ENCODE data around the gene TSHZ2. TPM values are rescaled to one million over a fixed set of nuclear protein-coding genes. Genes with fewer than 3 reads are reported as not detected.

The TSHZ2 gene
- total and polyA plus RNA-seq, 5 donors from 2014 or later: 1.00 to 41.7 (median 2.1) TPM

DNA sequence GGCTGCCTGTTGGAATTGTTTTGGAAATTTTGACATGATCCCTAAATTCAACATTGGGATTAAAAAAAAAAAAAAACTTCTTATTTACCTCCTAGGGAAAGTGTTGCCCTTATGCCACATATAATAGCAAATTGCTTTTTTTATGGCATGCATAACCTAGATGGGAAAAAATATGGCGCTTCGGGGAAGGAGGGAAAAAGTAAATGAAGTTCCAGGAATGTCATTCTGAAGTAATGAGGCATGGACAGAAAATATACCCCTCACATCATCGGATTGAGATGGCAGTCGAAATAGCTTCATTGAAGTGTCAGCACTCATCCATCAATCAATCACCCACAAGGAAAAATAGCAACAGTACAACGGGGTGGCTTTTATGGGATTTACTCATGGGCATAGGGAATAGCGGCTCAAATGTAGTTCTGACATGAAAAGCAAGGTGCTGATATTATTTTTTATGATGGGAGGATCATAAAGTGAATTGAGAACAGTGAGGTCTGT lies 516.7 kb downstream of the TSHZ2 start:
- no peaks in the 10 kb centered on the region for H3K27me3 Mint-ChIP-seq
- Histone ChIP-seq H3K4me1 (ENCODE audit: control insufficient read depth, insufficient read depth, low read length, poor library complexity, severe bottlenecking) (no peaks in the 10 kb centered on the region), H3K36me3 (ENCODE audit: control insufficient read depth, insufficient read depth, low read length) (no peaks in the 10 kb centered on the region), H3K27me3 (ENCODE audit: control insufficient read depth, insufficient read depth, low read length) (no peaks in the 10 kb centered on the region), H3K4me3 (ENCODE audit: low read depth, low read length) (no peak overlapping the region), H3K27ac (ENCODE audit: insufficient read depth, low read length, poor library complexity, severe bottlenecking) (no peak overlapping the region), H3K9me3 (ENCODE audit: control insufficient read depth in 2 of 2, low read length in 2 of 2) (no peaks in the 10 kb centered on the region)
- ATAC-seq (ENCODE audit: low read depth in 2 of 2) (no peak), DNase-seq (no peak)
- H3K4me1 Mint-ChIP-seq: peaks cover 0 to 4% (median 0%) of the 10 kb centered on the region in 4 donors
- no peak overlapping the region for H3K4me3 Mint-ChIP-seq
- H3K36me3 Mint-ChIP-seq: no peaks in the 10 kb centered on the region
- H3K9me3 Mint-ChIP-seq: no peaks in the 10 kb centered on the region
- H3K27ac Mint-ChIP-seq: no peak overlapping the region

DNA sequence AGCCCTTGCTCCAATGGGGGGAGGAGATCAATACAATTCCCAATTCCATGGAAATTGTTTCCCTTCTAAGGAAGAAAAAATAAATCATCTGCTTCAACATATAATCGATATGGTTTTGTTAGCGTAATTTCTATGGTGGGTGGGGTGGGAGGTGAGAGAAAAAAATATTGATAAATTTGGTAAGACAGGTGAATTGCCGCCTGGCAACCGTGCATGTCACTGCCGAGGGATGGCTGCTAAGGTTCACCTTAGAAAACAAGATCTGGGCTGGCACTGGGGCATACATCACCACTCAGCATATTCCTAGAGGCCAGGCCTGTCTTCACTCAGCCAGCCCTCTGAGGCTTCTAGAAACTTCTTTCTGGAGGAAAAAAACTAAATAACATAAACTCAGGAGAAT lies 517.4 kb downstream of the TSHZ2 start:
- ATAC-seq (ENCODE audit: low read depth in 2 of 2) (no peak), DNase-seq (no peak)
- H3K27me3 ChIP-seq (ENCODE audit: control insufficient read depth, insufficient read depth, low read length): no peaks in the 10 kb centered on the region
- Mint-ChIP-seq H3K27me3 (no peaks in the 10 kb centered on the region), H3K9me3 (no peaks in the 10 kb centered on the region), H3K4me1 (peaks cover 0 to 4% (median 0%) of the 10 kb centered on the region in 4 donors), H3K27ac (peak overlapping the region in 1 of 3 donors; percentile 25), H3K36me3 (no peaks in the 10 kb centered on the region), H3K4me3 (no peak overlapping the region)
- no peaks in the 10 kb centered on the region for H3K36me3 ChIP-seq (ENCODE audit: control insufficient read depth, insufficient read depth, low read length)
- H3K27ac ChIP-seq (ENCODE audit: insufficient read depth, low read length, poor library complexity, severe bottlenecking): no peak overlapping the region
- no peaks in the 10 kb centered on the region for H3K4me1 ChIP-seq (ENCODE audit: control insufficient read depth, insufficient read depth, low read length, poor library complexity, severe bottlenecking)
- H3K4me3 ChIP-seq (ENCODE audit: low read depth, low read length): no peak overlapping the region
- no peaks in the 10 kb centered on the region for H3K9me3 ChIP-seq (ENCODE audit: control insufficient read depth in 2 of 2, low read length in 2 of 2)

DNA sequence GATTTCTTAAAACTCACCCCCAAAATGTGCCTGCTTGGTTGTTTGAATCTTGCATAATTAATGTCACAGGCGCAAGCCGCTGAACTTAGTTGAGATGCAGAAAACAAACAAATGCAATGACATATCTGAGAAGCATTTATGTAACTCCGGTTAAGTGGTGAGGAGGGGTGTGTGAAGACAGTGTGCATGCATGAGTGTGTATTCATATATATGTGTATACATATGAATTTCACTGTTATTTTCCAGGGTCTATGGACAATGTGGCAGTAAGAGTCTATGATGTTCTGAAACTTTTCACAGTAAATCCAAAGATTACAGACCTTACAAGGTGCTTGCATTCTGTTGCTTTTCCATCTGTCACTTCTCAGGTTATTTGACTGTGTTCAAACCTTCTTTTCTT lies 518.5 kb downstream of the TSHZ2 start:
- no peaks in the 10 kb centered on the region for H3K36me3 ChIP-seq (ENCODE audit: control insufficient read depth, insufficient read depth, low read length)
- H3K4me3 ChIP-seq (ENCODE audit: low read depth, low read length): no peak overlapping the region
- peaks cover 0 to under 1% (median 0%) of the 10 kb centered on the region in 4 donors for H3K4me1 Mint-ChIP-seq
- H3K27ac Mint-ChIP-seq: no peak overlapping the region
- H3K4me1 ChIP-seq (ENCODE audit: control insufficient read depth, insufficient read depth, low read length, poor library complexity, severe bottlenecking): no peaks in the 10 kb centered on the region
- no peaks in the 10 kb centered on the region for H3K36me3 Mint-ChIP-seq
- H3K9me3 ChIP-seq (ENCODE audit: control insufficient read depth in 2 of 2, low read length in 2 of 2): no peaks in the 10 kb centered on the region
- H3K4me3 Mint-ChIP-seq: no peak overlapping the region
- ATAC-seq (ENCODE audit: low read depth in 2 of 2): no peak
- no peak overlapping the region for H3K27ac ChIP-seq (ENCODE audit: insufficient read depth, low read length, poor library complexity, severe bottlenecking)
- no peaks in the 10 kb centered on the region for H3K27me3 Mint-ChIP-seq
- H3K9me3 Mint-ChIP-seq: no peaks in the 10 kb centered on the region
- no peak for DNase-seq
- H3K27me3 ChIP-seq (ENCODE audit: control insufficient read depth, insufficient read depth, low read length): no peaks in the 10 kb centered on the region

DNA sequence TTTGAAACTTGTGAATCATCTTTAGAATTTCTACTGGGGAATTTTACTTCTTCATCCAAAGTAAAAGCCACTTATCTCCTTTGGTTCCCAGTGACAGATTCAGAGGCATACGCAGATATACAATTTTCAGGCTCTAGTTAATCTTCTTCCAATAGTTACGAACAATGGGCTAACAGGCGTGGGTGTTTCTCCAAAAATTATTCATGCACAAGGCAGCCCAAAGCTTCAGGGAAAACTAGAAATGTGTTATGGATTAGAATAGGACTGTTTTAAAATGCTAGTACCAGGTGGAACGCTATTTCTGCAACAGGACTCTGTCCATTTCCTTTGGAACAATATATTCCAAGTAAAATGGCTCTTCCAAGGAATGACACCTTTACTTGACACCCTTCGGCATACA lies 519.3 kb downstream of the TSHZ2 start:
- Histone ChIP-seq H3K9me3 (ENCODE audit: control insufficient read depth in 2 of 2, low read length in 2 of 2) (no peaks in the 10 kb centered on the region), H3K36me3 (ENCODE audit: control insufficient read depth, insufficient read depth, low read length) (no peaks in the 10 kb centered on the region), H3K4me3 (ENCODE audit: low read depth, low read length) (no peak overlapping the region), H3K27ac (ENCODE audit: insufficient read depth, low read length, poor library complexity, severe bottlenecking) (no peak overlapping the region), H3K4me1 (ENCODE audit: control insufficient read depth, insufficient read depth, low read length, poor library complexity, severe bottlenecking) (no peaks in the 10 kb centered on the region), H3K27me3 (ENCODE audit: control insufficient read depth, insufficient read depth, low read length) (no peaks in the 10 kb centered on the region)
- Mint-ChIP-seq H3K4me1 (no peaks in the 10 kb centered on the region), H3K27ac (peak overlapping the region in 1 of 3 donors; percentile 4), H3K27me3 (no peaks in the 10 kb centered on the region), H3K4me3 (no peak overlapping the region), H3K36me3 (no peaks in the 10 kb centered on the region), H3K9me3 (no peaks in the 10 kb centered on the region)
- DNase-seq (no peak), ATAC-seq (ENCODE audit: low read depth in 2 of 2) (no peak)

DNA sequence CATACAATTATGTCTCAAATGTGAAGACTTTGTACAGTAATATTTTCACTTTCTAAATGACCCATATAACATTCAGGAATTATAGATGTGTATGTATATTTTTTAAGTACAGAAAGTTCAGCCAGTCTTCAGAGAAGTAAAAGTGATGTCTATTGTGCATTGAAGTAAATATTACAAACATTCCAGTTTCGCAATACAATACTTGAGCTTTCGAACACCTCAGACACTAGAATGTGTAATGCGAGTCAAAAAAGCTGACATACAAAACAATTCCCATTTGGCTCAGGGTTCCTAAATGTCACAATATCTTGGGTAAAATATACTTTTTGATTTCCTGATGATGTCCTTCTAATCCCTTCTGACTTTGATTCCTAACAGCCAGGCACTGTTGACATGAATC lies 520.1 kb downstream of the TSHZ2 start:
- ATAC-seq (ENCODE audit: low read depth in 2 of 2) (no peak), DNase-seq (no peak)
- peaks cover 0 to 3% (median 0%) of the 10 kb centered on the region in 7 donors for H3K9me3 Mint-ChIP-seq
- H3K27ac Mint-ChIP-seq: no peak overlapping the region
- no peaks in the 10 kb centered on the region for H3K9me3 ChIP-seq (ENCODE audit: control insufficient read depth in 2 of 2, low read length in 2 of 2)
- H3K36me3 ChIP-seq (ENCODE audit: control insufficient read depth, insufficient read depth, low read length): no peaks in the 10 kb centered on the region
- no peak overlapping the region for H3K4me3 Mint-ChIP-seq
- H3K4me3 ChIP-seq (ENCODE audit: low read depth, low read length): no peak overlapping the region
- H3K4me1 Mint-ChIP-seq: no peaks in the 10 kb centered on the region
- H3K27ac ChIP-seq (ENCODE audit: insufficient read depth, low read length, poor library complexity, severe bottlenecking): no peak overlapping the region
- H3K27me3 ChIP-seq (ENCODE audit: control insufficient read depth, insufficient read depth, low read length): no peaks in the 10 kb centered on the region
- H3K27me3 Mint-ChIP-seq: peaks cover 4% of the 10 kb centered on the region
- no peaks in the 10 kb centered on the region for H3K36me3 Mint-ChIP-seq
- H3K4me1 ChIP-seq (ENCODE audit: control insufficient read depth, insufficient read depth, low read length, poor library complexity, severe bottlenecking): no peaks in the 10 kb centered on the region

DNA sequence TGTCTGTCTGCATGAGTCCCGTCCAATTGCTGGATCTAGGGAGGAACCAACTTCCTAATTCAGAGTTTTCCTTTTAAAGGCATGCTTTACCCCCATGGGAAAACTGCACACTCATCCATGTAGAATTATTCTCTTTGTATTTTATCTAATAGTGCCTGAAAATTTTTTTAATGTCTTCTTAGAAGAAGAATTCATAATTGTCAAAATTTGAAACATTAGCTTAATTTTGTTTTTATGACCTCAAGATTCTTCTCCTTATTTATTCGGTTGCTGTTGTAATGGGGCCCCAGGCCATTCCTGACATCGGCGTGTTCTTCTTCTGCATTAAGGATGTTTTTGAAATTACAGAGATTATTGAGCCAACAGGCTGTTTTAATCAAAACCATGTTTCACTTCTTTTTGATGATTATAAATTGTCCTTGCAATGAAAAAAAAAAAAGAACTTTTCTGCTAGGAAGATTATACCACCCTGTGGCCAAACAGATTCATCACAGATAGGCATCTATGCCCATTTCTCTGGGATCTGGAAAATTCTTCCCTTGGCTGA lies 521.2 kb downstream of the TSHZ2 start:
- H3K36me3 ChIP-seq (ENCODE audit: control insufficient read depth, insufficient read depth, low read length): no peaks in the 10 kb centered on the region
- no peaks in the 10 kb centered on the region for H3K4me1 ChIP-seq (ENCODE audit: control insufficient read depth, insufficient read depth, low read length, poor library complexity, severe bottlenecking)
- no peak overlapping the region for H3K4me3 ChIP-seq (ENCODE audit: low read depth, low read length)
- DNase-seq: no peak
- H3K36me3 Mint-ChIP-seq: no peaks in the 10 kb centered on the region
- H3K4me3 Mint-ChIP-seq: no peak overlapping the region
- H3K9me3 Mint-ChIP-seq: peaks cover 0 to 3% (median 0%) of the 10 kb centered on the region in 7 donors
- H3K27ac Mint-ChIP-seq: no peak overlapping the region
- H3K4me1 Mint-ChIP-seq: no peaks in the 10 kb centered on the region
- H3K27ac ChIP-seq (ENCODE audit: insufficient read depth, low read length, poor library complexity, severe bottlenecking): no peak overlapping the region
- ATAC-seq (ENCODE audit: low read depth in 2 of 2): no peak
- H3K27me3 ChIP-seq (ENCODE audit: control insufficient read depth, insufficient read depth, low read length): no peaks in the 10 kb centered on the region
- H3K9me3 ChIP-seq (ENCODE audit: control insufficient read depth in 2 of 2, low read length in 2 of 2): no peaks in the 10 kb centered on the region
- H3K27me3 Mint-ChIP-seq: peaks cover 5% of the 10 kb centered on the region

DNA sequence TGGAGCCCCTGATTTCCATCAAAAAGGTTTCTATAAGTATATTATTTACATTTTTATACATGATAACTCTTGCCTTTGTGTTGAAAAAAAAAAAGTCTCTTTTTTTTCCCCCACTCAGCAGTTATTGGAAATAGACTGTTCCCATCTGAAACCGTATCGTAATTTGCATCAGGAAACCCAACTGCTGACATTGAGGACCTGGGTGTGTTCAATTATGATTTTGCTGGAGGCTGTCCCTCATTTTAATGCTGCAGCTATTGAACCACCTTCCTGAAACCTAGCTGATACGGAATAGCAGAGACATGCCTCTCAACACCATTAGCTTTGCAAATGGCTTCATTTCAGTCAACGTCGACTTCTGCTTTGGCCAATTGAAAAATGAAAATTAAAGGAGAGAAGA lies 522.6 kb downstream of the TSHZ2 start:
- no peak overlapping the region for H3K27ac Mint-ChIP-seq
- H3K27me3 Mint-ChIP-seq: peaks cover 5% of the 10 kb centered on the region

DNA sequence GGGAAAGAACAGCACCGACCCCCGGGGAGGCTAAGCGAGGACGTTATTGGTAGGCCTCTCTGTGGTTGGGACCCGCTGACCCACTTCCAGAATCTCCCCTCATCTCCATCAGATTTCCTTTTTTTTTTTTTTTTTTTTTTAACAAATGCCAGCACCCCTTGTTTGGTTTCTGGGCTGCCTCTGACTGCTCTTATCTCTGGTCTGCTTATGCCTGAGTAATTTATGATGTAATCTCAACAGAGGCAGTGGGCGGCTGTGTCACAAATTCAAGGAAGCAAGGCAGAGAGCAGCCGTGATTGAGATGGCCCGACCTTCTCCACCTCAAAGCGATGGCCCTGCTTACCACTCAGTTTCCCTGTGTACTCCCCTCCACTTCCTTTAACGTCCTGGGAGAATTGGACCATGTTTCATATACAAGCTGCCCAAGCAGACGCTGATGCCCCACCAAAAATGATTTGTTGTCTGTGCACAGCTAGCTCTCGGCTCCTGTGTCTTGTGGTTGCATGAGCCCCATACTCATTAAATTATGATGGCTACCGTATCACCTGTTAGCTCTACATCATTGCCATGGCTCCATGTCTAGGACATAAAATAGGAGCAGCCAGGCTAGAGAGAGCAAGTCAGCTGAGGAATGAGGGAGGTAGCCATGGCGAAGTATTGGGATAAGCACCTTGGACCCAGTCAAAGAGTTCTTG lies 523.4 kb downstream of the TSHZ2 start:
- Mint-ChIP-seq H3K27me3 (peaks cover 5% of the 10 kb centered on the region), H3K4me3 (no peak overlapping the region), H3K9me3 (peaks cover 0 to 3% (median 0%) of the 10 kb centered on the region in 7 donors), H3K4me1 (no peaks in the 10 kb centered on the region), H3K27ac (no peak overlapping the region), H3K36me3 (no peaks in the 10 kb centered on the region)
- DNase-seq (no peak), ATAC-seq (ENCODE audit: low read depth in 2 of 2) (no peak)
- Histone ChIP-seq H3K27ac (ENCODE audit: insufficient read depth, low read length, poor library complexity, severe bottlenecking) (no peak overlapping the region), H3K4me1 (ENCODE audit: control insufficient read depth, insufficient read depth, low read length, poor library complexity, severe bottlenecking) (no peaks in the 10 kb centered on the region), H3K36me3 (ENCODE audit: control insufficient read depth, insufficient read depth, low read length) (no peaks in the 10 kb centered on the region), H3K9me3 (ENCODE audit: control insufficient read depth in 2 of 2, low read length in 2 of 2) (no peaks in the 10 kb centered on the region), H3K27me3 (ENCODE audit: control insufficient read depth, insufficient read depth, low read length) (no peaks in the 10 kb centered on the region), H3K4me3 (ENCODE audit: low read depth, low read length) (no peak overlapping the region)

More for the DNA sequence above, 522.6 kb downstream of the TSHZ2 start:
- ATAC-seq (ENCODE audit: low read depth in 2 of 2) (no peak), DNase-seq (no peak)
- no peaks in the 10 kb centered on the region for H3K27me3 ChIP-seq (ENCODE audit: control insufficient read depth, insufficient read depth, low read length)
- H3K4me1 ChIP-seq (ENCODE audit: control insufficient read depth, insufficient read depth, low read length, poor library complexity, severe bottlenecking): no peaks in the 10 kb centered on the region
- no peaks in the 10 kb centered on the region for H3K36me3 ChIP-seq (ENCODE audit: control insufficient read depth, insufficient read depth, low read length)
- H3K4me3 Mint-ChIP-seq: no peak overlapping the region
- H3K27ac ChIP-seq (ENCODE audit: insufficient read depth, low read length, poor library complexity, severe bottlenecking): no peak overlapping the region
- no peaks in the 10 kb centered on the region for H3K9me3 ChIP-seq (ENCODE audit: control insufficient read depth in 2 of 2, low read length in 2 of 2)
- H3K4me3 ChIP-seq (ENCODE audit: low read depth, low read length): no peak overlapping the region
- peaks cover 0 to 3% (median 0%) of the 10 kb centered on the region in 7 donors for H3K9me3 Mint-ChIP-seq
- H3K4me1 Mint-ChIP-seq: no peaks in the 10 kb centered on the region
- no peaks in the 10 kb centered on the region for H3K36me3 Mint-ChIP-seq
